AG10803 (cell line): ENCODE data around the gene RBM12.

ENCODE experiments used
- DNase-seq: peaks from one replicate; pipeline ENCODE4 v3.0.0; 2010; ENCODE audit warnings: low read depth
- H3K4me3 ChIP-seq: 2 replicates; pipeline ENCODE4 v1.5.1; 2011; ENCODE audit warnings: mild to moderate bottlenecking, low read length, control low read depth
- CTCF ChIP-seq: conservative IDR thresholded peaks from 2 replicates; pipeline ENCODE4 v1.5.1; 2011; ENCODE audit warnings: mild to moderate bottlenecking, low read length, control low read depth, inconsistent platforms

RBM12 gene

GRCh38 chr20:35651958-35652357, 12.7 kb downstream of the RBM12 start:
- TF ChIP-seq CTCF: no peak
- H3K4me3 ChIP-seq: no peak overlapping the region
- DNase-seq: no peak

- no peak for TF ChIP-seq CTCF
- H3K4me3 ChIP-seq: no peak overlapping the region
- no peak for DNase-seq
Measured at GRCh38 chr20:35650632-35651031, 14.1 kb downstream of the RBM12 start.

- TF ChIP-seq CTCF: no peak
- DNase-seq: peak; percentile 33
- H3K4me3 ChIP-seq: no peak overlapping the region
Measured at GRCh38 chr20:35648836-35649235, 15.9 kb downstream of the RBM12 start.

GRCh38 chr20:35644806-35645205, 19.9 kb downstream of the RBM12 start:
- DNase-seq: no peak
- TF ChIP-seq CTCF: no peak
- no peak overlapping the region for H3K4me3 ChIP-seq

GRCh38 chr20:35643045-35643444, 21.7 kb downstream of the RBM12 start:
- no peak overlapping the region for H3K4me3 ChIP-seq
- DNase-seq: no peak
- TF ChIP-seq CTCF: no peak

- H3K4me3 ChIP-seq: no peak overlapping the region
- no peak for TF ChIP-seq CTCF
- no peak for DNase-seq
Measured at GRCh38 chr20:35641743-35642142, 23.0 kb downstream of the RBM12 start.

- no peak overlapping the region for H3K4me3 ChIP-seq
- no peak for TF ChIP-seq CTCF
- DNase-seq: no peak
Measured at GRCh38 chr20:35640724-35641123, 24.0 kb downstream of the RBM12 start.
